HG03159 (cell line): ENCODE measurements around the gene ARID5A.

Source experiments
- ATAC-seq: cut with Tn5 transposase; IDR thresholded peaks from one replicate; pipeline ENCODE4 v1.9.1; 2021; ENCODE audit warnings: mild to moderate bottlenecking, moderate library complexity; ENCODE audit not compliant: unreplicated experiment

ARID5A gene

DNA sequence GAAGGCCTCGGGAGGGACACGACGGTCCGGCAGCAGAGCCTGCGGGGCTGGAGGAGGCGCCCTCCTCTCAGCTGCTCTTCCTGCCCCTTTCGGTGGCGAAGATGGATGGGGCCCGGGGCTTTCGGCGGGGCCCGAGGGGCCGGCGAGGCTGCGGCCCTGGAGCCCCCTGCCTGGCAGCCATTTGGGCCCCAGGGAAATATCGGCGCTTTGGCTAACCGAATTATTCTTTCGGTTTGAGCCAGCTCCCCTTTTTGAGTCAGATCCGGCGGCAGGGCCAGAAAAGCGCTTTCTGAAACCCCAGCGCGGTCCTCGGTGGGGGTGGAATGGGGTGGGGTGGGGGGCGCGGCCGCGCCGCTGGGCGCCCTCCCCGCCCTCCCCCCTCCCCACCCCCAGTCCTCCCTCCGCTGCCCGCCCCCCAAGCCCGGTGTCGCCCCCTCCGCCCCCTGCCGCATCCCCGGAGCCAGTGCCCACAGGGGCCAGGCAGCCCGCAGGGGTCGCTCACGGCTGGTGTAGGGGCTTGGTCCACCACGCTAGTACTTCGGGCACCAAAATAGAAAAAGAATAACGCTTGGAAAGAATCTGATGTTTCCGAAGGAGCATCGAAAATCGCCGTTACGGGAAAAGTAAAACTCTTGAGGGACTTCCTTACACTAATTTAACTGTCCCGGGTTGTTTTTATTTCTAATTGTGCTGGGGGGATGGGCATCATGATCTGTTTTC lies 9.1 kb upstream of the ARID5A start:
- no peak for ATAC-seq

DNA sequence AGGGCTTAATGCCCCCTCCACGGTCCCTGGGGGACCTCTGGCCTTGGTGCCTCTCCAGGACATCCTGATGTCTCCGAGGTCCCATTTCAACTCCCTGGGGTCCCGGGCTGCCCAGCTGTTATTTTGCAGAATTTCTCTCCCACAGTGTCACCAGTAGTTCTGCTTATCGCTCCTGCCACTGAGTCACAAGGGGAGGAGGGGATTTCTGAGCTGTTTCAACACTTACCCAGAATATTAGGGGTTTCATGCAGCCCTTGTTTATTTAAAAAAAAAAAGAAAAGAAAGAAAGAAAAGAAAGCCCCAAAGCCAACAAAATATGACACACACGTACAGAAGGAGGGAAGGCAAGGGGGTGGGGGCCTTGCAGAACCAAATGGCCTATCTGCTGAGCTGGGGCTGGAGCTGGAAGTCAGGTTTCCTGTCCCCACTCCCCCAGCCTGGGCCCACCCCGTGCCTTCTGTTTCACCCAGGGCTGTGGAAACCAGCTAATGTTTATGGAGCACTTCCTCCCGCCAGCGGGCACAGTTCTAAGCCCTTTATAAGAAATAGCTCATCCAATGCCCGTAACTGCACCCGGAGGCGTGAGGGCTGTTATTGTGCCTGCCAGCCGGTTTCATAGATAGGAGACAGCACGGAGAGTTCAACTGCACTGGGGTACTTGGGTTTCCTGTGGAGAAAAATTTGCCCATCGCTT lies 8.4 kb upstream of the ARID5A start:
- no peak for ATAC-seq

DNA sequence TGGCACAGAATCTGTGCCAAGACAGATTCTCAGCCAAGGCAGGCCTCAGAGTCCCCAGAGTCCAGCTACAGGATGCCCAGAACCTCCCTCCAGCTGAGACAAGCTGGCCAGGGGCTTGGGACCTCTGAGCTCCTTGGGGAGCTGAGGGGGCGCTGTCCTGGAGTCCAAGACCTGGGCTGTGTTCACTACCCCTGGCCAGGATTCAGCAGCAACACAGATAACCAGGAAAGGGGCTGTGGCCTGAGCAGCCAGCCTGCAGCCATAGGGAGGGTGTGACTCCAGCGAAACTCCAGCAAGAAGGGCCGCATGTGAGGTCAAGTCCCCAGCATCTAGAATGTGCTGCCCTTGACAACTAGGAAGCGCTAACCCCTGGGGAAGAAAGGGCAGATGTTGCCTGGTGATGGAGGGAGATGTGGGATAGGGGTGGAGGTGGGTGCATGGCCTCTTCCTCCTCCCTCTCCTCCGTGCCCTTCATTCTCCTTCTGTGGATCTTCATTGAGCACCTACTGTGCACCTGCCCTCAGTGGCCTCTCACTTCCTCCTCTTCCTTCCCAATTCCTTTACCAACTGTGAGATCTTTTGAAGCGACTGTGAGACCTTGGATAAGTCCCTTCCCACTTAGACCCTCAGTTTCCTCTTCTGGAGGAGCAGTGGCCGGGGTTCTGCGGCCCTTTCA lies 7.7 kb upstream of the ARID5A start:
- no peak for ATAC-seq

DNA sequence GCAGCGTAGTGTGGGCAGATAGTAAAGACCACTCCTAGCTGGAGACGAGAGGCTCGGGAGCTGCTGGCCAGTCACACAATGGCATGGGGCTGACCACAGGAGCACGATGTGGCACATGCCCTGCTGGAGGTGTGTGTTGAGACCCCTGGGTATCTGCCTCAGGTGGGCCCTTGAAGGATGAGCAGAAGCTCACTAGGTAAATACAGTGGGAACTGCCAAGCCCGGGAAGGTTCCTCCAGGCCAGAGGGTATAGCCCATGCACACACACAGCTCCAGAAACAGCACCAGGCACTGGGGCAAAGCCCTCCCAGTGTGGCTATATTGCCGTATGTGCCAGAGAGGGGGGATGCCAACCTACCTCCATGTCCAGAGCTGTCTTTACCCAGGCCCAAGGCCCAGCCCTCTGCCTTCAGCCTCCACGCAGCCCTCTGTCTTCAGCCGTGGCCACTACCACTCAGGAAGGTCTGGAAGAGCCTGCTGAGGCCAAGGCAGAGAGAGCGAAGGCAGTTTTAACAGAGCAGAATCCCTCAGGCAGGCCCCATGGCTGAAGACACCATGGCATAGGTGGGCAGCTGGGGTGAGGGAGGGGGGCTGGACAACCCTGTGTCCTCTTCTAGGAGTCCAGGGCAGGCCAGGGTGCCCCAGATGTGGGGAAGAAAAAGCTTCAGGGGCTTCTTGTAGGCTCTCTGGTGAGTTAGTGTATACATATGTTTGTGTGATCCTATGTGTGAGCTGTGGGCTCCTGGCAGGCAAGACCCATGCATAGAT lies 7.0 kb upstream of the ARID5A start:
- no peak for ATAC-seq

DNA sequence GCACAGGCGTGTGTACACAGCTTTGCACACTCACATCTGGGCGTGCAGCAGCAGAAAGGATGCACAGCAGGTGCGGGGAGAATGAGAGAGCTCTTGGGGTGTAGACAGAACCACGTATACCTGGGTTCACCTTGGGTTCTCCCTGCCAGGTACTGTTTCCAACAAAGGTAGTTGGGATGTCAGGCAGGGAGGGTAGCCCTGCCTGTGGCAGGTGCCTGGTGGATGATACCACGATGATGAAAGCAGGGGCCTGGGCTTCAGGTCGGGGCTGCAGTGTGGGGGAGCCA lies 6.5 kb upstream of the ARID5A start:
- no peak for ATAC-seq

DNA sequence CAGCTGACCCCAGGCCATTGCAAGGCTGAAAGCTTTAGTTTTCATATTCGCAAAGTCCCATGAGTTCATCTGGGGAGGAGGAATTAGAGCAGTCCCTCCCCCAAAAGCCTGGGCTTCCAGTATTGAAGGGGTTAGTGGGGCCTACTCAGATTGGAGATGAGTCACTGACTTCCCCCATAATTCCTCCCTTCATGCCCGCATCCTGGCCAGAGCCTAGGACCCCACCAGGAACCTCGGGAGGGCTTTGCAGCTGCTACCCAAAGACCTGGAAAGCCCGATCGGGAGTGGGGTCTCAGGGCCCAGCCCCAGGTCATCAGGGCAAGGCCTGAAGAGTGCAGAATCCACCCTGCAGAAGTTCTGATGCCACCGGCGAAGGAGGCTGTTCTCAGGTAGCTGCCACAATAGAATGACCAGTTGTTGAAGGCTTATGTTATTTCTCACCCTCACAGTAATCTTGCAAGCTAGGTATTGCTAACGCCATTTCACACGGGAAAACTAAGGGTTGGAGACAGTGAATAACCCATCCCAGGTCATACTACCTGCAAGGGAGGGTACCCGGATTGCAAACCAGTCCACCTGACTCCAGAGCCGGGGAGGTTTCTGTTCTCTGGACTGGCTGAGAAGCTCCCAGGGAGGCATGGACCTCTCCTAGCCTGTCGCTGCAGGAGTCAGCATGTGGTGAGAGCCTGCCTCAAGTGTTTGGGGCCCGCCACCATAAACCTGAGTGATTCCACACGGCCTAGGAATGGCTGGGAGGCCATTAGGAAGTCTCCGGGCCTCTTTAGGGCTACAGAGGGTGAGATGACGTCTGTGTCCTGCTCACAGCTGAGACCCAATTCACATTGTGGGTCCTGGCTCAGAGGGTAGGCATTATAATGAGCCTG lies 5.8 kb upstream of the ARID5A start:
- no peak for ATAC-seq

DNA sequence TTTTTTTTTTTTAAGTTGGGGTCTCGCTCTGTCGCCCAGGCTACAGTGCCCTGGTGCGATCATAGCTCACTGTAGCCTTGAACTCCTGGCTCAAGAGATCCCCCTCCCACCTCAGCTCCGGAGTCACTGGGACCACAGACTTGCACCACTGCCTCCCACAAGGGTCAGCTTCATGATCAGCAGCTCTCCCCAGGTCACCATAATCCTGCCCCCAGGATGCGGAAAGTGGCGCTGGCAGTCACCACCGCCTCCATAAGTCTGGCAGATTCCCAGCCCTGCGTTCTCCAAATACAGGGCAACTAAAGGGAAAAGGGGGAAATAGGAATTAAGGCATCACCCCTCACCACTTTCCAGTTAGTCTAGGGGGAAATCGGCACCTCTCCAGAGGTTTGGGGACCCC lies 5.2 kb upstream of the ARID5A start:
- ATAC-seq: no peak

DNA sequence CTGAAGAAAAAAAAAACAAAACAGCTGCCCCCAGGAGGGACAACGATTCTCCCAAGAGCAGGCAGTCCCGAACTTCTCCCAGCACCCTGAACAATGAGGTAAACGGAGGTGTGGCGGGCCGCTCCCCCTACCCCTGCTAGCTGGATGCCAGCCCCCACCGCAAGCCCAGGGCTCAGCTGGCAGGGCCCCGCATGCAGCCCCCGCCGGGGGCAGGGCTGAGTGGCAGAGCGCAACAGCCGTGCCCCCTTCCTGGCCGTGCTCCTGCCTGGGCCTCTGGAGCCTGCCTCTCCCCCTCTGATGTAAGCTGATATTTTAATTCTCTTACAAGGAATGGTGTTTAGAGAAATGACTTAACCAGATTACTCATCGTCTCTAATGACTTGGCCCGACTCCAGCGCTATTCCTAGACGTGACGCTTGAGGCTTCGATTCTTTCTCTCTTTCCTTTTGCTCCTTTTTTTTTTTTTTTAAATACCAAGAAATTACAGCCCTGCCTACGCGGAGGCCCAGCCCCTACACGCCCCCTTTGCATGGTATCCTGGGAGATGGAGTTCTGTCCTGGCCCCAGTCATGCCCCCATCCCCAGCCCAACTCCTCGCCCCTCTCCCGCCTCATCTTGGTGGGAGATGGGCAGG lies 4.6 kb upstream of the ARID5A start:
- ATAC-seq: peak; percentile 34

DNA sequence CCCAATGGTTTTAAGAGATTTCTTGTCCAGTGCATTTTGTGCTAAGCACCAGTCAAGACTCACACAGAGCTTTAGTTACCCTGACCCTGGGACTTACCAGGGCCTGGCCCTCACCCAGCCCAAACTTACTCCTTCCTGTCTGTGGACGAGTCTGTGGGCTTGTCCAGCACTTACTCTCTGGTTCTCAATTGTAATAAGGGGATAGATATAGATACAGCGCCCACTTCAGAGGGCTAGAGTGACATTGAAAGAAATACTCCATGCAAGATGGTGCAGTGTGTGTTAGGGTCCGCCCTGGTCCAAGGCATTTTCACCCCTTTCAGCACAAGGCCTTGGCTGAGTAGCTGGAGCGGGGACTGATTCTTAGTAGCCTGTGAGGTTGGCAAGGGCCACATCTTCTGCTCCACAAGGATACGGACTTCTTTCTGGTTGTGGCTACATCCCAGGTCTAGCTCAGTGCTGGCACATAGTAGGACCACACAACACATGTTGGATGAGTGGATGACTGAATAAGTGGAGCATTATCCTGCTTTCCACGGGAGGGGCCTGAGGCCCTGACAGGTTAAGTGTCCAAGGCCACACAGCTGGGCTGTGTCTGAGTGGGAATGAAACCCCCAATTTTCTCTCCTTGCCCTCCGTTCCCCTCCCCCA lies 3.8 kb upstream of the ARID5A start:
- ATAC-seq: no peak

DNA sequence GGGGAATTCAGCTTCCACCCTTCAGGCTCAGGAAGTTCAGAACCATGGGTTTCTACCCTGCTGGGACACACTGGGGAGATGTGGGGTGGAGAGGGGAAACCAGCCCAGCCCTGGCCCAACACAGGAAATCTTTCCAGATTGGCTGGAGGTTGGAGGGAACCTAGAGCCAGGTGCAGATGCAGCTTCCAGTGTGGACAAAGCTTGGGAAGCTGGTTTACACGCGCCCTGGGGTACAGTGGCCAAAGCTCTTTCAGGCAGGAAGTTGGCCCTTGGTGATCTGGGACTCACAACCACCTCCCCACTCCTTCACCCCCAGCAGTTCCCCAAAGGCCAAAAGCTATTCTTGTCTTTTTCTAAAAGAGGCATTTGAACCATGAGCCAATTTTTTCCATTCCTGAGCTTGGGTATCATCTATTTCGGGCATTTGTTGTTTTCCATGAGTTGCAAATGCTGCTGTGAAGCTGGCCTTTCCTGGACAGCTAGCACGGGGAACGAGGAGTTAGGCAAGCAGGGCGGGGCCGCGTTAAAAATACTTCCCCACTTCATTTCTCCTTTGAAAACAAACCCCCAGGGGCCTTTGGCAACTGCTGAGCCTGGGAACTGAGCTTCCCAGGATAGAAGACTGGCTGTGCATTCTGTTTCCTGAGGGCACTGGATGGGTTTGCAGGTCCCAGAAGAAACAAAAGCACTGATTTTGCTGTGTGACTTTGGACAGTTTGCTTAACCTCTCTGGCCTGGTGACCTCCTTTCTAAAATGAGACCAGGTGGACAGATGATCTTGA lies 3.1 kb upstream of the ARID5A start:
- ATAC-seq: no peak

DNA sequence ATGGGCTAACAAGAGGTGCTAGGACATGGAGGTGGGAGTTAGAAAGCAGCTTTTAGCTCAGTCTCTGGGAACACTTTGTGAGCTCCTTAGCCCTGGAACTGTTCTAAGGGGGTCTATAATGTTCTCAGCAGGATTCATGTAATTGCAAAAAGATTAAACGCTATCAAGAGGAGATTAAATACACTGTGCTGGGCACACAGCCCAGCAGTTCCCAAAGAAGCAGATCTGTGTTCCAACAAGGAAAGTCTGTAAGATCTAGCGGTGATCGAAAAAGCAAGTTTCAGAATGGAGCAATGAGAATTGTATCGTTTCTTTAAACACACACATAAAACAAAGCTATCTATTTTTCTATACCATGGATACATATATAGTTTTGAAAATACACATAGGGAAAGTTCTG lies 2.4 kb upstream of the ARID5A start:
- no peak for ATAC-seq

DNA sequence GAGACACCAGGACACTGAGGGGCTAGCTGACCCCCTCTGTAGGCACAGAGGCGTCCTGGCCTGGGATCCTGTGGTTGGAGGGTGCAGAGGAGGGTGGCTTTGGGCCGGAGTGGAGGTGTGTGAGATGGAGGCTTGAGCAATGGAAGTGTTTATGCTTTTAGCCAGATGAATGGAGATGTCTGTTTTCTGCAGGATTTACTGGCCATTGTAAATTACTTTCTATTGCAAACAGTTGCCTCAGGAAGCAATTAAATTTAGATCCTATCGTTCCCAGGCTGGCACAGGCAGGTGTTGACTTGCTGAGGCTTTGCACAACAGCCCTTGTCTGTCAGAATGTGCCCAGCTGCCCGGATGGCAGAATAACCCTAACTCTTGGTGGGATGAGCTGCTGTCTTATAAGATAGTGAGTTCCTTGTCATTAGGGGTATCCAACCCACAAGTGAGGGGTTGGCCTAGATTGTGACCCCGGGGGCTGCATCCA lies 1.8 kb upstream of the ARID5A start:
- no peak for ATAC-seq

DNA sequence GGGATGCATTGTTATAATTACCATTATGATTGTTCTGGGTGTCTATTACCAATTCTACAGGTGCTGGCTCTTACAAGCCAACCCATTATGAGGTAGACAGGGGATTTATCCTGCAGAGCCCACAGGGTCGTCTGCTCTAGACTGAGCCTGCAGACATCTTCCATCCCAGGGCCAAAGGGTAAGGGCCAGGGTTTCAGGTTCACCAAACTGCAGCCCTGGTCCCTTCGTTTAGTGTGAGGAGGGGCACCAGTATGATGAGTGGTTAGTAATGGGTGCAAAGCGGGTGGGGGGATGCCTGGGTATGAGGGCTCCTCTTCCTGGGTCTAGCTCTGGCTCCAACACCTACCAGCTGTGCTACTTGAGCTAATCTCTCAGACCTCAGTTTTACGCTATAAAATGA lies 1.2 kb upstream of the ARID5A start:
- no peak for ATAC-seq

DNA sequence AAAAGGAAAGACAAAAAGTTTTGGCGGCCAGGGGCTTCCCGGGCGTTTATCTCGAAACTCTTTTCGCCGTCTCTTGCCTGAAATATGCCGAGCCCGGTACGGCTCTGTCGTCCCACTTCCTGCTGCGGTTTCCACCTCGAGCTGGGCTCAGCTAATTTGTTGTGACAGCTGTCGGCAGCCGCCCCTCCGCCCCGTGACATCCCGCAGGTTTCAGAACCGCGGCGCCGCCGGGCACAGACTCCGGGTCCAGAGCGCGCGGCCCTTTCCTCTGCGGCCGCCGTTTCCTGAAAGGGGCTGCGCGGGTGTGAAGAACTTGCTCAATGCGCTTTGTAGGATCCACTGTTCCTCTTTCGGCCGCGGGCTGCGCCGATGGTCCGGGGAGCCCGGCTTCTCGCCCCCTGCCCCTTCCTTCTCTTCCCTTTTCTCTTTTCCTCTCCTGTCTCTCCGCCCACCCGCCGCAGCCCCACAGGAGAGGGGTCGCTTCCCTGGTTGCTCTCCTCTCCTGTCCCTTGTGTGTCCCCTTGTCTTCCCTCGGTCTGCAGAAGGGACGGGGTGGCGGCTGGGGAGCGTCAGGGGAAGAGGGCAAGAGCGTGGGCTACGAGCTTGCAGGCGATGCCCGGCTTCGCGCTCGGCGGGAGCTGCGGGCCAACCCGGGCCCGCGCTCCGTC lies 648 bp downstream of the ARID5A start:
- ATAC-seq: peak; percentile 52

DNA sequence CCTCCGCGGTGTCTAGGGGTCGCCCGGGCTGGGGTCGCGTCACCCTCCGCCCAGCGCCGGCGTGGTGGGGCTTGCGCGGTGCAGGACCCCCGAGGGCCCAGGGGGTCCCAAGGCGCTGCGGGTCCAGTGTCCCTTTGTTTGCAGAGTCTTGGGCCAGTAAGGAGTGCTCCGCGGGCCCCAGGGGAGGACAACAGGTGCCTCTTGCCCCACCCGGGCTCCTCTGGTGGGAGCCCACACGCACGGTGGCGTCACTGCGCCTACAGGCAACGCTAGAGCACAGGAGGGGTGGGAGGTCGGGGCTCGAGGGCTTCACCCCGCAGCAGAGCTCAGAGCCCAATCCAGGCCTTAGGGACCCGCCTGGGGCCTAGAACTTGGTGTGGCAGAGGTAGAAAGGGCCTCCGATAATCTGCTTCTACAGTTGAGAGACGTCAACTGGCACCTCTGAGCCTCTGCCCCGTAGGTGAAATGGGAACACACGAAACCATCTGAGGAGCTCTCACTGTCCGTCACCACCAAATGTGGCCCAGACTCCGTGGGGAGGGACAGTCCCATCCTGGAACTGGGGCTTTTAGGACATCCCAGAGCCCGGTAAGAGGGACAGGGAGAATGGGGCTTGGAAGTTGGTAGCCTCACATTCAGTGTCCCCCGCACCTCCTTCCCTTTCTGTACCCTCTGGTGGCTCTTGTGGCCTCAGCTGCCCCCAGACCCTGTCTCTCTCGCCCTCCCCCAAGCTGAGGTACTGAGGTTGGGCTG lies 1.4 kb downstream of the ARID5A start:
- ATAC-seq: peak; percentile 6

DNA sequence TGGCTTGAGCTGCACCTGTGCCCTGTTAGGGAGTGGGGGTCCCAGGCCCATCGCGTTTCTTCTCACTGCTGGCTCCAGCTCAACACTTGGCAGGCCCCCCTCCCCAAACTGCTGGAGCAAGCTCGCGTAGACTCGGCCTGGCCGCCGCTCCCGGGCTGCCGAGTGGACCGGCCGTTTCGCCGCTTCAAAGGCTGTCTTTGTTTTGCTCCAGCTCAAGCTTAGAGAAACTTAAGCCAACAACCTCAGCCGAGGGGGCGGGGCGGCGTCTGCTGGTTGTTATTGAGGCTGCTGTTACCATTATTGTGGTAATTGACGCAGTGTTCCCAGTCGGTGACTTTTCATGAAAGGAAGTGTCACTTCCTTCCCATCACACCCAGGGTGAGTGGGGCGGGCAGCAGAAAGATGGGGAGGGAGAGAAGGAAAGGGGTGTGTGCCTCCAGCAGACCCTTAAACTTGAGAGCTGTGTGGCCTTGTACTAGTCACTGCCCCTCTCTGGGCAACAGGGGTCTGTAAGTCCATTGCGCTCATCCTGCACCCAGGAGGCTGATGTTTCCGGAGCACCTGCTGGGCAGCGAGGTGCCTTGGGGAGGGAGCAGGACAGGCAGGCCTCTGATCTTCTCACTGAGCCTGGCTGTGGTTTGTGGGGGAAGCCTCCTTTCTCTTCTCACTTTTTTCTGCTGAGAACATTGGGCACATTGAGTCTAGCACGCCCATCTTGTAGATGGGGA lies 2.1 kb downstream of the ARID5A start:
- no peak for ATAC-seq
